HG03175 (cell line): Measurements from ENCODE around the gene TJP1.
"Not testable (repeated sequence)": the region's sequence is repeated elsewhere in the genome, so short reads cannot be mapped to it uniquely, and the experiment has no call there.

Experiments used
- ATAC-seq: cut with Tn5 transposase; IDR thresholded peaks from one replicate; pipeline ENCODE4 v1.9.1; 2021; ENCODE audit warnings: mild to moderate bottlenecking, moderate library complexity; ENCODE audit not compliant: unreplicated experiment

TJP1 gene

GRCh38 chr15:29800491-29801366 is 21.5 kb downstream of the TJP1 start:
- ATAC-seq = no peak

DNA sequence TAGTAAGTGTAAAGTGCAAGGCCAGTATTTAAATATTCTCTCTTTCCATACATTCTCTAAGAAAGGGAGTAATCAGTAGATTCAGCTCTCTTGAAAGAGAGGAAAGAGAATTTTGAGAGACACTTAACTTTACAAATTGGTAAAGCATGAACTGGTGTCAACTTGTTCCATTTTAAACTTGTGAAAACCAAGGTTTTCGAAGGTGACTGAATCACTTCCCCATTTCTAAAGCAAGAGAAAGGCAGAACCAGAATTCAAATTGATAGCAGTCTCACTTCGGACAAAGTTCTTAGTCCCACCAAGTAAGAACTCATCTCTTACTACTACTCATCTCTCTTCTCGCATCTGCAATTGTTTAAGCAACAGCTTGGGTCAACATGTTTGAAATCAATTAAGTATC is 22.4 kb downstream of the TJP1 start:
- ATAC-seq = no peak

DNA sequence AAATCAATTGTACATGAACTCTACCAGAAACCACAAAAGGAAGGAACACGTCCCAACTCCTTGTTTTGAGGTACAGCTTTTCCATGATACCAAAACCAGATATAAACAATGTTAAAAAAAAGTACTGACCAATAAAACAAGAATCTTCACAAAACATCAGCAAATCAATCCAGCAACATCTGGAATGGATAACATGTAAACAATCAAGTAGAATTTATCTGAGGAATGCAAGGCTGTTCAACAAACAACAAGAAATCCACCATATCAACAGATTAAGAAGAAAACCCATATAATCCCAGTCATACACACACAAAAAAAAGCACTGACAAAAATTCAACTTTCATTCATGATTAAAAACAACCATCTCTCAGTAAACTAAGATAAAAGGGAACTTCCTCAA is 26.7 kb downstream of the TJP1 start:
- ATAC-seq = no peak

DNA sequence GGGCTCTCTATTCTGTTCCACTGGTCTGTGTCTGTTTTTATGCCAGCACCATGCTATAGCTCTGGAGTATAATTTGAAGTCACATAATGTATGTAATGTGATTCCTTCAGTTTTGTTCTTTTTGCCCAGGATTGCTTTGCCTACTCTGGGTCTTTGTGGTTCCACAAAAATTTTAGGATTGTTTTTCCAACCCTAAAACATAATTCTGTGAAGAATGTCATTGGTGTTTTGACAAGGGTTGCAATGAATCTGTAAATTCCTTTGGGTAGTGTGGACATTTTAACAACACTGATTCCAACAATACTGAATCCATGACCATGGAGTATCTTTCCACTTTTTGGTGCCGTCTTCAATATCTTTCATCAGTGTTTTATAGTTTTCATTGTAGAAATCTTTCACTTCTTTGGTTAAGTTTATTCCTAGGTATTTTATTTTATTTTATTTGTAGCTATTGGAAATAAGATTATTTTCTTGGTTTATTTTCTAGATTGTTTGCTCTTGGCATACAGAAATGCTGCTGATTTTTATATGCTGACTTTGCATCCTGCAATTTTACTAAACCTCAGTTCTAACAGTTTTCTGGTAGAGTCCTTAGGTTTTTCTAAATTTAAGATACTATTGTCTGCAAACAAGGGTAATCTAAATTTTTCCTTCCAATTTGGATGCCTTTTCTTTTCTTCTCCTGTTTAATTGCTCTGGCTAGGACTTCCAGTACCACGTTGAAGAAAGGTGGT is 29.7 kb downstream of the TJP1 start:
- ATAC-seq = no peak

DNA sequence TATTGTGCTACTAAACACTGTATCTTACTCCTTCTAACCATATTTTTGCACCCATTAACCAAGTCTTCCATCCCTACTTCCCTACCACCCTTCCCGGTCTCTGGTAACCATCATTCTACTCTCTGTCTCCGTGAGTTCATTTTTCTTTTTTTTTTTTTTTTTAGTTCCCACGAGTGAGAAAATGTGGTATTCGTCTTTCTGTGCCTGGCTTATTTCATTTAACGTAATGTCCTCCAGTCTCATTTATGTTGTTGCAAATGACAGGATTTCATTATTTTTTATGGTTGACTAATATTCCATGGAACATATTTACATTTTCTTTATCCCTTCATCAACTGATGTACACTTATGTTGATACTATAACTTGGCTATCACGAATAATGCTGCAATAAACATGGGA is 31.7 kb downstream of the TJP1 start:
- no peak for ATAC-seq

- ATAC-seq = no peak
Measured at GRCh38 chr15:29789871-29790270, 32.4 kb downstream of the TJP1 start.

- no peak for ATAC-seq
Measured at GRCh38 chr15:29788433-29789034, 33.7 kb downstream of the TJP1 start.

GRCh38 chr15:29787767-29788166 is 34.5 kb downstream of the TJP1 start:
- no peak for ATAC-seq

- ATAC-seq = no peak
Measured at GRCh38 chr15:29785642-29786041, 36.6 kb downstream of the TJP1 start.

DNA sequence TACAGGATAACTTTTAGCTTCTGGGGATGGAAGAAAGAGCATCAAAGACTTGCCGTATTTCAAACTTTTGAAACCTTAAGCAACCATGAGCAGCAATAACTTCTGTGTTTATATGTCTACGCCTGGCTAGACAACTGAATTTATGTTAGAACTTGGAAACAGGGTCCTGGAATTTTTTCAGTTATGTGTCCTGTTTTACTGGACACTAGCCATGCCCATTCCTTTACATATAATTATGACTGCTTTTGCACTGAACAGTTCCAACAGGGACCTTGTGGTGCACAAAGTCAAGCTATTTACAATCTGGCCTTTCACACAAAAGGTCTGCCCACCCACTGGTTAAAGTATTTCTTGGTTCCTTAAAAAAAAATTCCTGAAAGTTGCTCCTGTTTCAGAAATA is 37.1 kb downstream of the TJP1 start:
- ATAC-seq = no peak

- no peak for ATAC-seq
Measured at GRCh38 chr15:29784413-29784812, 37.9 kb downstream of the TJP1 start.

- ATAC-seq = not testable (repeated sequence)
Measured at GRCh38 chr15:29782816-29783215, 39.5 kb downstream of the TJP1 start.

GRCh38 chr15:29778382-29778781 is 43.9 kb downstream of the TJP1 start:
- no peak for ATAC-seq

GRCh38 chr15:29776859-29777258 is 45.4 kb downstream of the TJP1 start:
- ATAC-seq = no peak

DNA sequence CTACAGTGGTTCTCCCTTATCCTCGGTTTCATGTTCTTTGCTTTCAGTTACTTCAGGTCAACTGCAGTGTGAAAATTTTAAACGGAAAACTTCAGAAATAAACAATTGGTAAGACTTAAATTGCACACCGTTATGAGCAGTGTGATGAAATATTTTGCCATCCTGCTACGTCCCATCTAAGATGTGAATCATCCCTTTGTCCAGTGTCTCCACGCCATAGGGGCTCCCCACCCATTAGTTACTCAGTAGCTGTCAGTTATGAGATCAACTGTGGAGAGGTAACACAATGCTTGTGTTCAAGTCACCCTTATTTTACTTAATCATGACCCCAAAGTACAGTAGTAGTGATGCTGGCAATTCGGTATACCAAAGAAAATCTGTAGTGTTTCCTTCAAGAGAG is 47.4 kb downstream of the TJP1 start:
- no peak for ATAC-seq

DNA sequence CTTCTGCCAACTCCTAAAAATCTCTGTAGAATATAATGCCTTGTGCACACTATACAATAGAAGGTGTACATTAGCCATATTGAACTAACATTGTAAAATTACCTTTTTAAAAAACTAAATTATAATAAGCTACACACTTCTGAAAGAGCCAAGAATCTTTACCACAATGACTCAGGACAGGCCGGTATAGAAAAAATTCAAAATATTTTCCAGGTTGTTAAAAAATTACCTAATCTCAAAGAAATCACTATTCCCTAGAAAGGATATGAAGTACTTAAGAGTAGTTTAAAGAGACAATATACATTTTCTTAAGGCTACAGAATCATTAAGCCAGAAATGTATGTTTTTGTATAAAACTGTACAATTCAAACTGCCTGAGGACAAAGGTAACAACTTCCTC is 48.5 kb downstream of the TJP1 start:
- no peak for ATAC-seq

DNA sequence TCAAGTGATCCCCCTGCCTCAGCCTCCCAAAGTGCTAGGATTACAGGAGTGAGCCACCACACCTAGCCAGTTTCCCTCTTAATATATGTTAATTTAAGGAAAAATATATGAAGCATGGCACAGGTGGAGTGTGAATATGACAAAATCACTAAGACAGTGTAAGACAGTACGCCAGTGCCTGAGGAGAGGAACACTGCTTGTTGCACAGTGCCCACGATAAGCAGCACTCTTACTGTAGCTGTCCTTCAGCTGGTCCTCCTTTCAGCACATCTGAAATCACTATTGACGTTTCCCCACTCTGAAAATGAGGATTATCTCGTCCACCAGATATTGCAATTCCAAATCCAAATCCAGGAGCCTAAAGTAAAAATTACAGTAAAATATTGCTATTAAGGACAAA is 49.3 kb downstream of the TJP1 start:
- no peak for ATAC-seq

DNA sequence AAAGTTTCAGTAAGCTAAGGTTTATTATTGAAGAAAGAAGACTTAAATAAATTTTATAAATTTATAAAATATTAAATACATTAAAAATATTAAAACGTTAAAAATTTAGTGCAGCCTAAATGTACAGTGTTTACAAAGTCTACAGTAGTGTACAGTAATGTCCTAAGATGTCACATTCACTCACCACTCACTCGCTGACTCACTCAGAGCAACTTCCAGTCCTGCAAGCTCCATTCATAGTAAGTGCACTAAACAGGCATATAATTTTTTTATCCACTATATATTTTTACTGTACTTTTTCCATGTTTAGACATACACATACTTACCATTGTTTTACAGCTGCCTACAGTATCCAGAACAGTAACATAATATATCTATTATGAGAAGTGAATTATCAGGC is 51.5 kb downstream of the TJP1 start:
- no peak for ATAC-seq

- ATAC-seq = no peak
Measured at GRCh38 chr15:29765898-29766527, 56.3 kb downstream of the TJP1 start.

GRCh38 chr15:29765234-29765841 is 56.9 kb downstream of the TJP1 start:
- no peak for ATAC-seq

DNA sequence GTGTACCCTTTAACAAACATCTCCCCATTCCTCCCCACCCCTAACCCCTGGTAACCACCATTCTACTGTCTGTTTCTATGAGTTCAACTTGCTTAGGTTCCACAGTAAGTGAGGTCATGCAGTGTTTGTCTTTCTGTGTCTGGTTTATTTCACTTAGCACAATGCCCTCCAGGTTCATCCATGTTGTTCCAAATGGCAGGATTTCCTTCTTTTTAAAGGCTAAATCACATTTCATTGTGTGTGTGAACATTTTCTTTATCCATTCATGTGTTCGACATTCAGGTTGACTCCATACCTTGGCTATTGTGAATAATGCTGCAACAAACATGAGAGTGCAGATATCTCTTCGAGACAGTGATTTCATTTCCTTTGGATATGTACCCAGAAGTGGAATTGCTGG is 62.7 kb downstream of the TJP1 start:
- ATAC-seq = no peak
